ENCODE results near the gene ZFP69.
A peak's percentile ranks its signal among the peaks of the same experiment; 100 is the strongest.

ZFP69 gene

DNA sequence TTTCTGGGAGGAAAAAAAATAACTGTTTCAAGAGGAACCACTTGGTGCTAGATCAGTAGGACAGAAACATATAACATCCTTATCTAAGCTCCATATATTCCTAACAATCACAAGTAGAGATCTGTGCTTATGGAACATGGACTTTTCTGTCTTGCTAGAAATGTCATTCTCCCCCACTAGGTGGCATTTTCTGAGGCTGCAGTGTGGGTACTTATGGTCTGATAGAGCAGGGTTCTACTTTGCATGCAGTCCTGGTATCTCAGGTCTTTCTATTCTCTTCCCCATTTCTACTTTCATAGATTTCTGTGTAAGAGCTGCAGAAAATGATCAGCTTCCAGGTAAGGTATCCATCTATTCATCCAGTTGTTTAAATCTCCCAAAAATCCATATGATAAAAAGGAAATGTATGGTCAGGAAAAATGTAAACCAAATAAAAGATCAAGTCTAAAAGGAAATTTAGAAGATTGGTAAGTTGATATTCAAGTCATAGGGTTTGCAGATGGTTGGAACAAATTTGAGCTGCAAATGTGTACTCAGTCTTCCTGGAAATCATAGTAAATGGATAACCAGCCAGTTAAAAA, 55.8 kb downstream of the ZFP69 start:
- DNase-seq (ENCODE audit: low read depth) = peak; percentile 75
- no peak overlapping the region for H3K4me3 ChIP-seq (ENCODE audit: low read depth, low read length)

DNA sequence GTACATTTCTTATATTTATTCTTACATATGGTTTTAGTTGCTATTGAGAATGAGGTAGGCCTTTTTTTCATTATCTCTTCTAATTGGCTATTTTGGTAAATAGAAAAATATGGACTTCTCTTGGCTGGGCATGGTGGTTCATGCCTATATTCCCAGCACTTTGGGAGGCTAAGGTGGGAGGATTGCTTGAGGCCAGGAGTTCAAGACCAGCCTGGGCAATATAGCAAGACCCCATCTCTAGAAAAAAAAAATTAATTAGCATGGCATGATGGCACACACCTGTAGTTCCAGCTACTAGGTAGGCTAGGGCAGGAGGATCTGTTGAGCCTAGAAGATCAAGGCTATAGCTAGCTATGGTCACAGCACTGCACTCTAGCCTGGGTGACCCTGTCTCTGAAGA, 57.5 kb downstream of the ZFP69 start:
- no peak overlapping the region for H3K4me3 ChIP-seq (ENCODE audit: low read depth, low read length)
- TF ChIP-seq, protein P1, sequence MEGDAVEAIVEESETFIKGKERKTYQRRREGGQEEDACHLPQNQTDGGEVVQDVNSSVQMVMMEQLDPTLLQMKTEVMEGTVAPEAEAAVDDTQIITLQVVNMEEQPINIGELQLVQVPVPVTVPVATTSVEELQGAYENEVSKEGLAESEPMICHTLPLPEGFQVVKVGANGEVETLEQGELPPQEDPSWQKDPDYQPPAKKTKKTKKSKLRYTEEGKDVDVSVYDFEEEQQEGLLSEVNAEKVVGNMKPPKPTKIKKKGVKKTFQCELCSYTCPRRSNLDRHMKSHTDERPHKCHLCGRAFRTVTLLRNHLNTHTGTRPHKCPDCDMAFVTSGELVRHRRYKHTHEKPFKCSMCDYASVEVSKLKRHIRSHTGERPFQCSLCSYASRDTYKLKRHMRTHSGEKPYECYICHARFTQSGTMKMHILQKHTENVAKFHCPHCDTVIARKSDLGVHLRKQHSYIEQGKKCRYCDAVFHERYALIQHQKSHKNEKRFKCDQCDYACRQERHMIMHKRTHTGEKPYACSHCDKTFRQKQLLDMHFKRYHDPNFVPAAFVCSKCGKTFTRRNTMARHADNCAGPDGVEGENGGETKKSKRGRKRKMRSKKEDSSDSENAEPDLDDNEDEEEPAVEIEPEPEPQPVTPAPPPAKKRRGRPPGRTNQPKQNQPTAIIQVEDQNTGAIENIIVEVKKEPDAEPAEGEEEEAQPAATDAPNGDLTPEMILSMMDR (conservative IDR thresholded peaks at IDR 0.05; ENCODE audit: low read depth, low read length) = no peak

More for the DNA sequence above, 55.8 kb downstream of the ZFP69 start:
- TF ChIP-seq, protein P1 (conservative IDR thresholded peaks at IDR 0.05; ENCODE audit: low read depth, low read length) = peak; percentile 75

DNA sequence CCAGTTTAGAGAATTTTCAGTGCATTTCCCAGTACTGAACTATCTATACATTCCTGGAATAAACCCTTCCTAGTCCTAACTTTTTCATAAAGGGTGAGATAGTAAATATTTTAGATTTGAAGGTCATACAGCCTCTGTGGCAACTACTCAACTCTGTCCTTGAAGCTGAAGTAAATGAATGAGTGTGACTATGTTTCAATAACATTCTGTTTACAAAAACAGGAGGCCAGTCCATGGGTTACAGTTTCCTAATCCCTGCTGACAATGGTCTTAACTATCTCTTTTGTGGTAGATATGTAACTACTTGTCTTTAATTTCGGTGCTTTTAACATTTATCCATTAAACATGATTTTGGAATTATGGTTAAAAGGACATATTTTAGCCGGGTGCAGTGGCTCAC, 58.6 kb downstream of the ZFP69 start:
- TF ChIP-seq, protein P1 (conservative IDR thresholded peaks at IDR 0.05; ENCODE audit: low read depth, low read length) = no peak
- no peak for DNase-seq (ENCODE audit: low read depth)

More for the DNA sequence above, 57.5 kb downstream of the ZFP69 start:
- DNase-seq (ENCODE audit: low read depth) = no peak

DNA sequence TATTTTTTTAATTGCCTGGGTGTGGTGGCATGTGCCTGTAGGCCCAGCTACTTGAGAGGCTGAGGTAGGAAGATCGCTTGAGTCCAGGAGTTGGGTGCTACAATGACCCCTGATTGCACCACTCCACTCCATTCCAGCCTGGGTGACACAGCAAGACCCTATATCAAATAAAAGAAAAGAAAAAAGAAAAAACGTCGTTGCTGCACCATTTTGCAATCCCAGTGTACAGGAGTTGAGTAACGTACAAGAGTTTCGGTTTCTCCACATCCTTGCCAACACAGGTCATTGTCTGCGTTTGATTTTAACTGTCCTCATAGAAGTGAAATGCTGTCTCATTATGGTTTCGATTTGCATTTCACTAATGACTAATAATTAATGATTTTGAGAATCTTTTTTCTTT, 62.2 kb downstream of the ZFP69 start:
- DNase-seq (ENCODE audit: low read depth) = no peak
- TF ChIP-seq, protein P1 (conservative IDR thresholded peaks at IDR 0.05; ENCODE audit: low read depth, low read length) = no peak
- H3K4me3 ChIP-seq (ENCODE audit: low read depth, low read length) = no peak overlapping the region

More for the DNA sequence above, 58.6 kb downstream of the ZFP69 start:
- no peak overlapping the region for H3K4me3 ChIP-seq (ENCODE audit: low read depth, low read length)
